Uterus (tissue), 4 donors: Measurements from ENCODE around the gene ARHGAP12. TPM values are rescaled to one million over a fixed set of nuclear protein-coding genes. Genes with fewer than 3 reads are reported as not detected.

Experiments used
- DNase-seq, 2 donors: peaks; one replicate each; pipeline ENCODE4 v3.0.0-alpha.2; 2019 to 2020
- H3K27ac ChIP-seq, 2 donors: fragments of 200-600 bp; sonication (generic); 1 replicate in 1 of 2; 2 replicates in 1 of 2; pipeline ENCODE4 v1.5.1; 2016 to 2018
- H3K27me3 ChIP-seq, 2 donors: fragments of 200-600 bp; sonication (generic); one replicate each; pipeline ENCODE4 v1.5.1; 2018 to 2019; ENCODE audit warnings: control low read depth in 1 of 2
- H3K36me3 ChIP-seq, 2 donors: fragments of 200-600 bp; sonication (generic); one replicate each; pipeline ENCODE4 v1.5.1; 2019; ENCODE audit warnings: control low read depth in 1 of 2
- H3K4me1 ChIP-seq, 2 donors: fragments of 200-600 bp; sonication (generic); one replicate each; pipeline ENCODE4 v1.5.1; 2018 to 2019; ENCODE audit warnings: control low read depth in 1 of 2
- H3K4me3 ChIP-seq, 2 donors: fragments of 200-600 bp; sonication (generic); 1 replicate in 1 of 2; 2 replicates in 1 of 2; pipeline ENCODE4 v1.5.1; 2018 to 2019; ENCODE audit warnings: mild to moderate bottlenecking in 1 of 2
- H3K9me3 ChIP-seq, 2 donors: fragments of 200-600 bp; sonication (generic); one replicate each; pipeline ENCODE4 v1.5.1; 2019; ENCODE audit warnings: control low read depth in 1 of 2
- POLR2A ChIP-seq, 2 donors: fragments of 450-650 bp; IDR thresholded peaks; one replicate each; pipeline ENCODE4 v1.6.1; 2016; ENCODE audit warnings: antibody characterized with exemption in 2 of 2, mild to moderate bottlenecking in 1 of 2, moderate library complexity in 1 of 2
- intact Hi-C: fragments of 100-400 bp; cut with DNase I; formaldehyde crosslinking; loops from one replicate; pipeline ENCODE4 v1.15.1; 2023; ENCODE audit warnings: low total_unique reads
- total RNA-seq, 4 donors: library from RNA; depleted of rRNA in 3 of 4; stranded (reverse); fragments of >200 nt in 3 of 4; gene quantifications; one replicate each; pipeline versions ENCODE4 v1.1.0 to v1.2.4, GENCODE V29; 2014 to 2023
- TF ChIP-seq, protein P1 (sequence below), 4 experiments: fragments of 200-600 bp in 2 of 4; fragments of 450-650 bp in 2 of 4; sonication (generic) in 2 of 4; IDR thresholded peaks; one replicate each; pipeline ENCODE4 v1.5.1; 2016 to 2019; ENCODE audit warnings: antibody characterized with exemption in 4 of 4, mild to moderate bottlenecking in 2 of 4, moderate library complexity in 1 of 4
- donor health status: DM: yes; HTN: yes; CAD: no.

The ARHGAP12 gene
- total RNA-seq, 4 donors from 2014 or later = 37.7 to 82.5 (median 57.3) TPM

DNA sequence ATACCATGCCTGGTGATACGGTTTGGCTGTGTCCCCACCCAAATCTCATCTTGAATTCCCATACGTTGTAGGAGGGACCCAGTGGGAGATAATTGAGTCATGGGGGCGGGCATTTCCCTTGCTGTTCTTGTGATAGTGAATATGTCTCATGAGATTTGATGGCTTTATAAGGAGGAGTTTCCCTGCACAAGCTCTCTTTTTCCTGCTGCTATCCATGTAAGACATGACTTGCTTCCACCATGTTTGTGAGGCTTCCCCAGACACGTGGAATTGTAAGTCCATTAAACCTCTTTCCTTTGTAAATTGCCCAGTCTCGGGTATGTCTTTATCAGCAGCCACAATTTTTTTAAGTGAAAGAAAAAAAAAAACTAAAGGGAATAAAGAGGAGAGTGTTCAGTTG is 152.5 kb downstream of the ARHGAP12 start:
- Histone ChIP-seq H3K36me3 (no peaks in the 10 kb centered on the region), H3K9me3 (no peaks in the 10 kb centered on the region), H3K27me3 (no peaks in the 10 kb centered on the region), H3K27ac (no peak overlapping the region), H3K4me3 (no peak overlapping the region), H3K4me1 (no peaks in the 10 kb centered on the region)
- intact Hi-C loops = no loop called here
- DNase-seq = no peak
- TF ChIP-seq POLR2A (IDR thresholded peaks at IDR 0.05) = no peak
- TF ChIP-seq, protein P1, sequence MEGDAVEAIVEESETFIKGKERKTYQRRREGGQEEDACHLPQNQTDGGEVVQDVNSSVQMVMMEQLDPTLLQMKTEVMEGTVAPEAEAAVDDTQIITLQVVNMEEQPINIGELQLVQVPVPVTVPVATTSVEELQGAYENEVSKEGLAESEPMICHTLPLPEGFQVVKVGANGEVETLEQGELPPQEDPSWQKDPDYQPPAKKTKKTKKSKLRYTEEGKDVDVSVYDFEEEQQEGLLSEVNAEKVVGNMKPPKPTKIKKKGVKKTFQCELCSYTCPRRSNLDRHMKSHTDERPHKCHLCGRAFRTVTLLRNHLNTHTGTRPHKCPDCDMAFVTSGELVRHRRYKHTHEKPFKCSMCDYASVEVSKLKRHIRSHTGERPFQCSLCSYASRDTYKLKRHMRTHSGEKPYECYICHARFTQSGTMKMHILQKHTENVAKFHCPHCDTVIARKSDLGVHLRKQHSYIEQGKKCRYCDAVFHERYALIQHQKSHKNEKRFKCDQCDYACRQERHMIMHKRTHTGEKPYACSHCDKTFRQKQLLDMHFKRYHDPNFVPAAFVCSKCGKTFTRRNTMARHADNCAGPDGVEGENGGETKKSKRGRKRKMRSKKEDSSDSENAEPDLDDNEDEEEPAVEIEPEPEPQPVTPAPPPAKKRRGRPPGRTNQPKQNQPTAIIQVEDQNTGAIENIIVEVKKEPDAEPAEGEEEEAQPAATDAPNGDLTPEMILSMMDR (IDR thresholded peaks at IDR 0.05) = no peak

DNA sequence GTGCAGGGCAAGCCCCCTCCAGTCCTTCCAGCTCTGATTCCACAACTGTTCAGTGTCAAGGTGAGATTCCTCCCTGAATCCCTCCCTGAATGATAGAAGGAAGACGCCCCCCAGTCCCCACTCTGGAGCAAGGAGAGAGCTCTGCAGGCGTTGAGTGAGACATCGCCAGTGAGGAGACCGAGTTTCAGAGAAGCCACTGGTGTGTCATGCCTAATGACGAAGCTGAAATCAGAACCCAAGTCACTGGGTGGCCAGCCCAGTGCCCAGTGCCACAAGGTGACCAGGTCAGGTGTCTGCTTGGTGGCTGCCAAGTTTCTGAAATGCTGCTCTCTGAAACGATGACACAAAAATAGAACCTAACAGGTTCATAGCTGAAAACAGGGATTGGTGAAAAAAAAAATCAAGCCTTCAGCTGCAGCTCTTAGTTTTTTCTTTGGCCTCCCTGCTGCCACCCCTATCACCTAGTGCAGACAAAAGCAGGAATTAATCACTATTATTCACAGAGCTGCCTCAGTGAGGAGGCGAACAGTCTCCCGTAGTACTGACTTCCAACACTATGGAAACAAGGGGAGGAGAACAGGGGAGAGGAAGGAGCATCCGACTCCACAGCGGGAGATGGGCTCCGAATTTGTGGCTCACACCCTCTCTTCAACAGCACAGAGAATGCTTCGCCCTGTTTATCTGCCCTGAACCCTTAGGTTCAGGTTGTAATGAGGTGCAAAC is 153.5 kb downstream of the ARHGAP12 start:
- intact Hi-C loops = no loop called here
- H3K4me3 ChIP-seq = no peak overlapping the region
- H3K27ac ChIP-seq = peak overlapping the region in 1 of 2 donors; percentile 12
- no peaks in the 10 kb centered on the region for H3K27me3 ChIP-seq
- no peaks in the 10 kb centered on the region for H3K36me3 ChIP-seq
- no peak for DNase-seq
- no peaks in the 10 kb centered on the region for H3K9me3 ChIP-seq
- no peaks in the 10 kb centered on the region for H3K4me1 ChIP-seq
- no peak for TF ChIP-seq POLR2A (IDR thresholded peaks at IDR 0.05)

GRCh38 chr10:31774299-31774900 is 154.2 kb downstream of the ARHGAP12 start:
- intact Hi-C loops = no loop called here

DNA sequence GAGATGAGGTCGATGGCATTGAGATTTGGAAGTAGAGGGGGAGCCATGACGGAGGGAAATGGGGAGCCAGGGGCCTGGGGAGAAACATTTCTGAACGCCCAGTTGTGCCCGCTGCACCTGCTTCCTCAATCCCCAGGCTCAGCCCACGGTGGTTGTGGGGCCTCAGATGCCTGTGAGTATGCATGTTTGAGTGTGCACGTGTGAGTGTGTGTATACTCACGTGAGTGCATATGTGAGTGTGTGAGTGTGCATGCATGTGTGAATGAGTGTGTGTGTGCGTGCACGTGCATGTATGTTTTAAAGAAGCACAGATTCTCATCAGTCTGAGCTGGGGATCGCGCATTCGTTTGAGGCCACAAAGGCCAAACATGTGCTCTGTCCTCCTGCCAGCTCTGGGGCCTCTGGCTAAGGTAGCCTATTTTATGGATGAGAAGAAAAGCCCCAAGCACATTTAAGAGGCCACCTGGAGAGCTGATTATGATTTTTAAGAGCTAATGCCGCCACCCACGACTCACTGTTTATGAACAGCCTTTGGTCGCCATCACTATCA is 154.8 kb downstream of the ARHGAP12 start:
- no peak overlapping the region for H3K4me3 ChIP-seq
- no peak for DNase-seq
- no peaks in the 10 kb centered on the region for H3K9me3 ChIP-seq
- H3K36me3 ChIP-seq = no peaks in the 10 kb centered on the region
- no peaks in the 10 kb centered on the region for H3K4me1 ChIP-seq
- no peak overlapping the region for H3K27ac ChIP-seq
- TF ChIP-seq, protein P1 (IDR thresholded peaks at IDR 0.05) = no peak
- no peak for TF ChIP-seq POLR2A (IDR thresholded peaks at IDR 0.05)
- no peaks in the 10 kb centered on the region for H3K27me3 ChIP-seq
- intact Hi-C loops = no loop called here

More at GRCh38 chr10:31774299-31774900, 154.2 kb downstream of the ARHGAP12 start:
- Histone ChIP-seq H3K27me3 (no peaks in the 10 kb centered on the region), H3K36me3 (no peaks in the 10 kb centered on the region), H3K27ac (peak overlapping the region in 1 of 2 donors; percentile 12), H3K4me3 (no peak overlapping the region), H3K4me1 (no peaks in the 10 kb centered on the region), H3K9me3 (no peaks in the 10 kb centered on the region)
- no peak for DNase-seq
- no peak for TF ChIP-seq POLR2A (IDR thresholded peaks at IDR 0.05)
- TF ChIP-seq, protein P1 (IDR thresholded peaks at IDR 0.05) = no peak

GRCh38 chr10:31771331-31771831 is 157.2 kb downstream of the ARHGAP12 start:
- no peak overlapping the region for H3K4me3 ChIP-seq
- H3K4me1 ChIP-seq = no peaks in the 10 kb centered on the region
- TF ChIP-seq, protein P1 (IDR thresholded peaks at IDR 0.05) = no peak
- TF ChIP-seq POLR2A (IDR thresholded peaks at IDR 0.05) = no peak
- no peaks in the 10 kb centered on the region for H3K9me3 ChIP-seq
- no peak overlapping the region for H3K27ac ChIP-seq
- no peaks in the 10 kb centered on the region for H3K36me3 ChIP-seq
- intact Hi-C loops = no loop called here
- peak in 1 of 2 donors; percentile 68 for DNase-seq
- no peaks in the 10 kb centered on the region for H3K27me3 ChIP-seq
